K562 treated with DMSO at 1 percent for 24 hours (cell line): ENCODE measurements around the gene ATP10A. TPM values are rescaled to one million over a fixed set of nuclear protein-coding genes. Genes with fewer than 3 reads are reported as not detected.

Experiments used
- total RNA-seq: library from RNA; unstranded; fragments of 300-600 nt; gene quantifications from 2 replicates; pipeline ENCODE4 v1.2.3, GENCODE V29; 2022; ENCODE audit warnings: low read depth; ENCODE audit not compliant: insufficient read depth

Gene ATP10A, protein sequence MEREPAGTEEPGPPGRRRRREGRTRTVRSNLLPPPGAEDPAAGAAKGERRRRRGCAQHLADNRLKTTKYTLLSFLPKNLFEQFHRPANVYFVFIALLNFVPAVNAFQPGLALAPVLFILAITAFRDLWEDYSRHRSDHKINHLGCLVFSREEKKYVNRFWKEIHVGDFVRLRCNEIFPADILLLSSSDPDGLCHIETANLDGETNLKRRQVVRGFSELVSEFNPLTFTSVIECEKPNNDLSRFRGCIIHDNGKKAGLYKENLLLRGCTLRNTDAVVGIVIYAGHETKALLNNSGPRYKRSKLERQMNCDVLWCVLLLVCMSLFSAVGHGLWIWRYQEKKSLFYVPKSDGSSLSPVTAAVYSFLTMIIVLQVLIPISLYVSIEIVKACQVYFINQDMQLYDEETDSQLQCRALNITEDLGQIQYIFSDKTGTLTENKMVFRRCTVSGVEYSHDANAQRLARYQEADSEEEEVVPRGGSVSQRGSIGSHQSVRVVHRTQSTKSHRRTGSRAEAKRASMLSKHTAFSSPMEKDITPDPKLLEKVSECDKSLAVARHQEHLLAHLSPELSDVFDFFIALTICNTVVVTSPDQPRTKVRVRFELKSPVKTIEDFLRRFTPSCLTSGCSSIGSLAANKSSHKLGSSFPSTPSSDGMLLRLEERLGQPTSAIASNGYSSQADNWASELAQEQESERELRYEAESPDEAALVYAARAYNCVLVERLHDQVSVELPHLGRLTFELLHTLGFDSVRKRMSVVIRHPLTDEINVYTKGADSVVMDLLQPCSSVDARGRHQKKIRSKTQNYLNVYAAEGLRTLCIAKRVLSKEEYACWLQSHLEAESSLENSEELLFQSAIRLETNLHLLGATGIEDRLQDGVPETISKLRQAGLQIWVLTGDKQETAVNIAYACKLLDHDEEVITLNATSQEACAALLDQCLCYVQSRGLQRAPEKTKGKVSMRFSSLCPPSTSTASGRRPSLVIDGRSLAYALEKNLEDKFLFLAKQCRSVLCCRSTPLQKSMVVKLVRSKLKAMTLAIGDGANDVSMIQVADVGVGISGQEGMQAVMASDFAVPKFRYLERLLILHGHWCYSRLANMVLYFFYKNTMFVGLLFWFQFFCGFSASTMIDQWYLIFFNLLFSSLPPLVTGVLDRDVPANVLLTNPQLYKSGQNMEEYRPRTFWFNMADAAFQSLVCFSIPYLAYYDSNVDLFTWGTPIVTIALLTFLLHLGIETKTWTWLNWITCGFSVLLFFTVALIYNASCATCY (N-terminal part only)
- total RNA-seq: not detected in 2 replicates

DNA sequence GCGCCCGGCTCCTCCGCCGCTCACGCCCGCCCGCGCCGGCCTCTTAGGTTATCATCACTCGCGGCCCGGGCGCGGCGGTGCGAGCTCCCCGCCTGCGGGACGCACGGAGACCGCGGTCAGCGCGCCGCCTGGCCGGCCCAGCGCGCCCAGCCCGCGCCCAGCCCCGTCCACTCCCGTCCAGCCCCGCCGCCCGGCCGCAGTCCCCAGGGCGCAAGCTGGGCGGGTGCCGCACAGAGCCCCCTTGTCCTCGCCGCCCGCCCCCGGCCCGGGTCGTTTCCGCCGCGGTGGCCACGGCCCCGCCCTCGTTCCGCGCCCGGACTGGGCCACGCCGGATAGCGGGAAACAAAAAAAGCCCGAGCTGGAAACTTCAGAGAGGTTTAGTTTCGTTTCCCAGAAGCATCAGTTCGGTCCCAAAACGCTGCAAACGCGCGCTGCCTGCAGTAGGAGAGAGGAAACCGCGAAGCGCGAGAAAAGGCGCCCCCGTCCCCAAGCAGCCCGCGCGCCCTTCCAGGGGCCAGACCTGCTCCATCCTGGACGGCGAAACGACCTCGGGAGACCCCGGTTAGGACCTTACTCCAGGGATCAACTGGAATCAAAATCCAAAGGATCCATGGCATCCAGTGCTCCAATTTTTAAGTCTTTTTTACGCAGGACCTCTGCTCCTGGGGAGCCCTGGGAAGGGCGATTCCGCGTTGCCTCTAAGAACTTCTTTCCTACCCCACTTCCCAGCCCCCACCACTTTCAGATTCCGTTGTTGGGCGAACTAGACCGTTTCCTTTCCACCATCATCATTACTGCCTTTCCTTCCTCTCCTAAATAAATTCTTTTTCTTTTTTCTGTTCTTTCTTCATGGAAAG, at the start of gene ATP10A:
ATP10A (minus strand) TSS at position 217 of the 857 bp plus-strand sequence. CDS start 231 bp downstream, outside the sequence.

